ENCODE measurements around the gene VIT.
"Not testable (repeated sequence)": the region's sequence is repeated elsewhere in the genome, so short reads cannot be mapped to it uniquely, and the experiment has no call there.

Gene VIT

DNA sequence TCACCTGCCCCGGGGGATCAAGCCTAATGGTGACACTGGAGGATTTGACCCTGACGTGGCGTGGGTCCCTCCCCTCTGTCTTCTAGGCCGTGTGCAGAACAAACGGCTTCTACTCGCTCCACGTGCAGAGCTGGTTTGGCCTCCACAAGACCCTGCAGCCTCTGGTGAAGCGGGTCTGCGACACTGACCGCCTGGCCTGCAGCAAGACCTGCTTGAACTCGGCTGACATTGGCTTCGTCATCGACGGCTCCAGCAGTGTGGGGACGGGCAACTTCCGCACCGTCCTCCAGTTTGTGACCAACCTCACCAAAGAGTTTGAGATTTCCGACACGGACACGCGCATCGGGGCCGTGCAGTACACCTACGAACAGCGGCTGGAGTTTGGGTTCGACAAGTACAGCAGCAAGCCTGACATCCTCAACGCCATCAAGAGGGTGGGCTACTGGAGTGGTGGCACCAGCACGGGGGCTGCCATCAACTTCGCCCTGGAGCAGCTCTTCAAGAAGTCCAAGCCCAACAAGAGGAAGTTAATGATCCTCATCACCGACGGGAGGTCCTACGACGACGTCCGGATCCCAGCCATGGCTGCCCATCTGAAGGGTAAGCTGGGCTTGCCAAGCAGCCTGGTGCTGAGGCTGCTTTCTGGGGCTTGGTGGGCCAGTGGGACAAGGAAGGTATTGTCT lies 112.0 kb downstream of the VIT start:
- DNase-seq (ENCODE audit: low read depth) = no peak

- DNase-seq (ENCODE audit: low read depth) = no peak
Observed at GRCh38 chr2:36809069-36809445, 112.5 kb downstream of the VIT start.

GRCh38 chr2:36811071-36811470 lies 114.6 kb downstream of the VIT start:
- no peak for DNase-seq (ENCODE audit: low read depth)

DNA sequence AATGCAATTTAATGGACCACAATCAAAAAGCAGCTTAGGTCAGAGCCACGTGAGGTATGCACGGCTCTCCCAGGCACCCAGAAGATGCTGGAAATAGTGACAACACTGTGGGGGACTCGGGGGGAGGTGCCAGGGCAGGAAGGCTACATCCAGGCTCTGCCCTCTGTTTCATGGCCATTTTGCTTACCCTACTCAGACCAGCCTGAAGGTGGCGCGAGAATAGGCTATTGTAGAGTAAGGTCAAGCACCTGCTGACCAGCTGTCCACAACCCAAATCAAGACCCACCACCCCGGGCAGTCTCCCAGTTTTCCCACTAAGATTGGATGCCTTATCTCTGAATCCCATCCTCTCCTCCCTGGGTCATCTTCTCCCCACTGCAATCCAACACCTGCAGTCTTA lies 115.7 kb downstream of the VIT start:
- DNase-seq (ENCODE audit: low read depth) = no peak

DNA sequence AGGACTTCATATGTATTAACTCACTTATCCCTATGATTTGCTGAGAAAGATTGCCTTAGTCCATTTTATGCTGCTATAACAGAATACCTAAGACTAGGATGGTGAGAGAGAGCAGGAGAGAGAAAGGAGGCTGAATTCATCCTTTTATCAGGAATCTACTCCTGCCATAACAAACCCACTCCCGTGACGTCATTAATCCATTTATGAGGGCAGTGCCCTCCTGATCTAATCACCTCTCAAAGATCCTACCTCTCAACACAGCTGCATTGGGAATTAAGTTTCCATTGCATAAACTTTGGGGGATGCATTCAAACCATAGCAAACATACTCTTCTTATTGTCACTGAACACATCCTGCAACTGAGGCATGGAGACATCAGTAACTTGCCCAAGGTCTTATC lies 122.0 kb downstream of the VIT start:
- DNase-seq (ENCODE audit: low read depth) = no peak

DNA sequence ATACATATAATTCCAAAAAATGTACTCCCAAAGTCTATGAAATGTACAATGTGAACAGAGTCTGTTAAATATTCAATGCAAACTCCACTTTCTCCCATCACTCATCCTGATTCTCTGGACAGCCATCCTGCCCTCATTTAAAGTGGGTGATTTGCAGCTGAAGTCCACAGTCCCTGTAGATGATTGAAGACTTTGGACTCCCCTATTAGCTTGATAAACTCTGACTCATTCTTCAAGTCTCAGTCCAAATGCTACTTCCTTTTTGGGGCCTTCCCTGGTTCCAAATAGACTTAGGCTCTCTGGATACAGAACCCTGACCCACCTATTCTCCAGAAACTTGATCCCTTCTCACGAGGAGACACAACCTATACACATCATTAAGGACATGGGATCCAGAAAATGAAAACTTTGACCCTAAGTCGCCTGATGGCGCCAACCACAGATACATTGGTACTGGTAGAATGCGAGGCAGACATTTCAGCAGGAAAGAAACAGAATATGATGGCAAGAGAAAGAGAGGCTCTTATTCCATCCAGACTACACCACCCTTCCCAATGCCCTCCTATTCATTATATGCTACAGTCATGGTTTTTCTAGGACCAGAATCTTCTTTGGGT lies 122.7 kb downstream of the VIT start:
- no peak for DNase-seq (ENCODE audit: low read depth)

DNA sequence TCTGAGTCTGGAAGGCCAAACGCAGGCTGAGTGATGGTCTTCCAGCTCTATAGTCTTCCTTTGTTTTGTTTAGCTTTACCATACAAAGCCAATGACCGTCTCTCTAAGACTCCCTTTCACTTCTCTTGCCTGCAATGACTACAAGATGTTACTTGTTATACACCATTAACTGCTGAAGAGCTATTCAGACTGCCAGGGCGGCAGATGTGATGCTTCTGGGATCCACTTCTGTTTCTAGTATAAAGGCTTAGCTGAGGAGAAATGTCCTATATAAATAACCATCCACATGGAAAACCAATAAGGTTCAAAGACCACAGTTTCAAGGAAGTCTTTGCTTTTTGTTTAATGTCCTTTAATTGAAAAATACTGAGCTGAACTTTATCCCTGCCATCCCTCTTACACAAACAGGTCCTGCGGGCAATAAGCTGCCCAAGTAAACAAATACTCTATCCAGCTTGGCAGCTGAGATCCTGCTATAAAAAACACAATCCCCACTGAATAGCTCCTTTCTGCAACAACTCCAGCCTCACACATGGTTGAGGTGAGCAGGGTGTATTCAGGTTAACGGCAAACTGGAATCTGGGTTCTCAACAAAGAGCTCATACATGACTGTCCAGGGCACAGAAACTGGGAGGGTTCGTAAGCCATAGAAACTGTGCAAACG lies 124.6 kb downstream of the VIT start:
- no peak for DNase-seq (ENCODE audit: low read depth)

GRCh38 chr2:36823862-36824261 lies 127.4 kb downstream of the VIT start:
- no peak for DNase-seq (ENCODE audit: low read depth)

DNA sequence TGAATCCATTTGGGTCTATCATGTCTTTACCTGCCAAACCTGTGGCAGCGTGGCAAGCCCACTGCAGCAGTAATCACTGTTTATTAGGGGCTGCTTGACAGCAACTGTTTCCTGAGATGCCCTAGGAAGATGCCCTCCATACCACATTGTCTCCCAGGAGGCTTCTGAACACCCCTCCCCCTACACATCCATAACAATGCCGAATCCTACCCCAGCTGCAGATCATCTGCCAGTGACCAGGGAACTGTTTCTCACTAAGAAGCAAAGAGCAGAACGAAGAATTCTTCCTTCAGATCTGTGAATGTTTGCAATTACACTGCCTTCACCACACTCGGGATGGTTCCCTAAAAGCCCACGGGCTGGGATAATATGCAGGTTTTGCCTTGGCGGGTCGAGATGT lies 127.8 kb downstream of the VIT start:
- no peak for DNase-seq (ENCODE audit: low read depth)

GRCh38 chr2:36824683-36825082 lies 128.2 kb downstream of the VIT start:
- DNase-seq (ENCODE audit: low read depth) = not testable (repeated sequence)

GRCh38 chr2:36831185-36831584 lies 134.7 kb downstream of the VIT start:
- DNase-seq (ENCODE audit: low read depth) = no peak

- DNase-seq (ENCODE audit: low read depth) = no peak
Observed at GRCh38 chr2:36834203-36834602, 137.7 kb downstream of the VIT start.

GRCh38 chr2:36834731-36835524 lies 138.4 kb downstream of the VIT start:
- DNase-seq (ENCODE audit: low read depth) = no peak

DNA sequence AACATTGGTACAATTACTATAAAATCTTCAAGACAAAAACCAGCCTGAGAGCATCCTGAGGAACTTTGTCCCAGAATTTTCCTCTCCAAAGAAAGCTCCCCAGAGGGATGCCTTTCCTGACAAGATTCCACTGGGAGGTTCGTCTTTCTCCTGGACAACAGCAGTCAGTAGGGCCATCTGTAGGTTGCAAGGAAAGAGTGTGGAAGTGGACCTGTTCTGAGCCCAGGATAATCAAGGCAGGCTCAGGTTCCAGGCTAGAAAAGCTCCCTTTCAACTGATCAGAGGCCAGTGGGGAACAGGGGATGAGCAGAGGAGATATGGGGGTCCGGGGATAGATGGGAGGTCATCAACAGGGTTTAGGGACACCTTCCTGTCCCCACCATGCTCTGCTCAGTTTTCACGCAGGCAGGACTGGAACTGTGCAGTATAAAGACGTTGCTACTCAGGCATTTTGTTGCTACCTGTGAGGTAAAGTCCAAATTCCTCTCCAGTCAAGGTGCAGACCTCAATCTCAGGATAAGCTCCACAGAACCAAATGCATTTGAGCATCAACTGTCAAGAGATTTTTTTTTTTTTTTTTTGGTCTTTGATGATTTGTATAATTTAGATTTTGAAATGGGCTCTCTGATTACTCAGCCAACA lies 143.6 kb downstream of the VIT start:
- no peak for DNase-seq (ENCODE audit: low read depth)

GRCh38 chr2:36843838-36844237 lies 147.3 kb downstream of the VIT start:
- DNase-seq (ENCODE audit: low read depth) = no peak

DNA sequence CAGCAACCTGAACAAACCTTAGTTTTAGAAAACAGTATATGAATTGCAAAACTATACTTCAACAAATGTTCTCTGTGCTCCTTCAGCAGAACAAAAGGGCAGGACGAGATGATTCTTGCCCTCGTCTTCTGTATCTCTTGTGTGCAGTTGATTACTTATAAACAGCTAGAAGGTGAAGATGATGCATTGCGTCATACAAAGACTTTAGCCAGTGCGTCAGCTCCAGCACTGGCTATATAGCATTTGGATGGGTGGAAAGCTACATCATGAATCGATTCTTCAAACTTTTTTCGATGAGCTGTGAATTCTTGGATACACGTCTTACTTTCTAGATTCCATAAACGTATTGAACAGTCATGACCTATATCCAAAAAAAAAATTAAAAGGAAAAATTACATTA lies 152.8 kb downstream of the VIT start:
- DNase-seq (ENCODE audit: low read depth) = no peak

GRCh38 chr2:36854241-36854640 lies 157.7 kb downstream of the VIT start:
- no peak for DNase-seq (ENCODE audit: low read depth)

DNA sequence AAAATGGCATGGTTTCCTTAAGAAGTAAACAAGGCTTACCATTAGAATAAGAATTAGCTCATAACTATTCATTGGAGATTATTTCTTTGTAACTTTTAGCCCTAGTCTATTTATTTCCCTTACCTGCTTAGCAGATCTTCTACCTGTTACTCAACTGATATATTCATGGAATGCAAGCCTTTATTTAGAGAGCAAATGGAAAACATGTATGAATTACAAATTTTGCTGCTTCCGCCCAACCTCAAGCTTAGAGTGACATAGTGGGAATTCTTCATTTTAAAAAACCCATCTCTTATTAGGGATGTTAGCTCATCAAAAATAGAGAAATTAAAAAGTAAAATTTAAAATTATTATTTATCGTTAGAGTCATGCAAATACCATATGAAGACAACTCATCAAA lies 158.9 kb downstream of the VIT start:
- no peak for DNase-seq (ENCODE audit: low read depth)

- DNase-seq (ENCODE audit: low read depth) = no peak
Observed at GRCh38 chr2:36857713-36858112, 161.2 kb downstream of the VIT start.

DNA sequence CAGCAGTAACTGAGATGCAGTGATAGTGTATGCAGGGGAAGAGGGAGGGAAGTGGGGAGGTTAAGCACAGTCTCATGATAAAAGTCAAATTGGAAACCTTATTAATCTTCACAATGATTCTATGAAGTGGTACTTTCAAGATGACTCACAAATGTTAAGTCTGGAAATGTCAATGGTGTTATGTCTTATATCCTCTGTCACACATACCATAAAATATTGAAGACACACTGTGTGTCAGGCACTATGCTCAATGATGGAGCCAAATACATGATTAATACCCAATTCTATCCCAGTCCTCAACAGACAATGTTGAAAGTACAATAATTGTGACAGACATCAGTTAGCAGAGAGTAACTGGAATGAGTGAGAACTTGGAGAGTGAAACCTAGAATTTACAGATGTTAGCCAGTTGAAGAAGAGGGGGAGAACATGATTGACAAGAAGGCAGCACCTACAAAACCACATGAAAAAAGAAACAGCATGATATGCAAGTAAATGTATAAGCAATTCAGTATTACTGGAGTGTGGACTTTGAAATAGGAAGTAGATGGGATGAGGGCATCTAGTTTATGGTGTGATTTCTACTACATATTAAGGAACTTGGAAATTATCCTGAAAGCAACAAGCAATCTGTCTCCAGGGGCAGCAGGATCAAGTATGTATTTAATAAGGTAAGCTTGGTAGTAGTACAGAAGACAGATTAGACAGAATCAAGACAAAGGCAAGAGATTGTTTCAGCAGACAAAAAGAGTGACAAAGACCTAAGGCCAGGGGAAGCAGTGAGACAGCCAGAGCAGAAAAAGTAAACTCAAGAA lies 162.3 kb downstream of the VIT start:
- DNase-seq (ENCODE audit: low read depth) = no peak

- no peak for DNase-seq (ENCODE audit: low read depth)
Observed at GRCh38 chr2:36859366-36859792, 162.9 kb downstream of the VIT start.

Measured in HS-5 (cell line).